ENCODE measurements around the gene SLC24A3. TPM values are rescaled to one million over a fixed set of nuclear protein-coding genes. Genes with fewer than 3 reads are reported as not detected.

SLC24A3 gene
- polyA plus RNA-seq, 1 donor (not counting 4 experiments of a cell fraction or from before 2014, with no cell fraction given): 0.17 TPM

- H3K36me3 ChIP-seq (ENCODE audit: control insufficient read depth in 2 of 2, extremely low read depth in 1 of 2, insufficient read depth in 2 of 2, low read length in 2 of 2): no peaks in the 10 kb centered on the region
- H3K4me1 ChIP-seq (ENCODE audit: control insufficient read depth, extremely low read depth, insufficient read depth, low read length): no peaks in the 10 kb centered on the region
- no peak overlapping the region for H3K27ac ChIP-seq (ENCODE audit: control insufficient read depth, insufficient read depth, low read length)
- no peak overlapping the region for H2AFZ ChIP-seq (ENCODE audit: control insufficient read depth, low read length)
- DNase-seq (ENCODE audit: low read depth, low spot score) (no peak), FAIRE-seq (no peak)
- no peaks in the 10 kb centered on the region for H3K9me3 ChIP-seq (ENCODE audit: control insufficient read depth, low read depth, low read length)
- H3K79me2 ChIP-seq (ENCODE audit: control insufficient read depth, insufficient read depth, low read length): no peaks in the 10 kb centered on the region
- H3K9me1 ChIP-seq (ENCODE audit: control insufficient read depth, extremely low read depth, insufficient read depth, low read length): no peaks in the 10 kb centered on the region
- no peaks in the 10 kb centered on the region for H3K27me3 ChIP-seq (ENCODE audit: control insufficient read depth, extremely low read depth, insufficient read depth, low read length)
- dilution Hi-C loops (cut with MboI; ENCODE audit: extremely low pct_ligation_motif_present, low sequenced_read_pairs): no loop called here
- no peak overlapping the region for H3K4me3 ChIP-seq (ENCODE audit: control insufficient read depth in 2 of 3, extremely low read depth in 1 of 3, insufficient read depth in 2 of 3, low read depth in 1 of 3, low read length in 3 of 3)
- no peaks in the 10 kb centered on the region for H4K20me1 ChIP-seq (ENCODE audit: control insufficient read depth, extremely low read depth, insufficient read depth, low read length)
- no peak overlapping the region for H3K4me2 ChIP-seq (ENCODE audit: control insufficient read depth, extremely low read depth, insufficient read depth, low read depth, low read length)
- no peak overlapping the region for H3K9ac ChIP-seq (ENCODE audit: control insufficient read depth, extremely low read depth, insufficient read depth, low read length)
- TF ChIP-seq CTCF (optimal IDR thresholded peaks at IDR 0.05 in 1 of 3, IDR thresholded peaks at IDR 0.05 in 1 of 3, conservative IDR thresholded peaks at IDR 0.05 in 1 of 3; ENCODE audit: extremely low read depth in 1 of 3, insufficient read depth in 2 of 3, low read length in 3 of 3) (no peak), EZH2 (IDR thresholded peaks at IDR 0.05; ENCODE audit: low read length) (no peak)
Observed at GRCh38 chr20:19621072-19621471, 408.6 kb downstream of the SLC24A3 start.

- Histone ChIP-seq H3K9ac (ENCODE audit: control insufficient read depth, extremely low read depth, insufficient read depth, low read length) (no peak overlapping the region), H3K9me3 (ENCODE audit: control insufficient read depth, low read depth, low read length) (no peaks in the 10 kb centered on the region), H3K4me2 (ENCODE audit: control insufficient read depth, extremely low read depth, insufficient read depth, low read depth, low read length) (no peak overlapping the region), H3K4me1 (ENCODE audit: control insufficient read depth, extremely low read depth, insufficient read depth, low read length) (no peaks in the 10 kb centered on the region), H3K9me1 (ENCODE audit: control insufficient read depth, extremely low read depth, insufficient read depth, low read length) (no peaks in the 10 kb centered on the region), H3K27me3 (ENCODE audit: control insufficient read depth, extremely low read depth, insufficient read depth, low read length) (no peaks in the 10 kb centered on the region), H4K20me1 (ENCODE audit: control insufficient read depth, extremely low read depth, insufficient read depth, low read length) (no peaks in the 10 kb centered on the region), H3K36me3 (ENCODE audit: control insufficient read depth in 2 of 2, extremely low read depth in 1 of 2, insufficient read depth in 2 of 2, low read length in 2 of 2) (no peaks in the 10 kb centered on the region), H3K27ac (ENCODE audit: control insufficient read depth, insufficient read depth, low read length) (no peak overlapping the region), H3K4me3 (ENCODE audit: control insufficient read depth in 2 of 3, extremely low read depth in 1 of 3, insufficient read depth in 2 of 3, low read depth in 1 of 3, low read length in 3 of 3) (no peak overlapping the region), H2AFZ (ENCODE audit: control insufficient read depth, low read length) (no peak overlapping the region), H3K79me2 (ENCODE audit: control insufficient read depth, insufficient read depth, low read length) (no peaks in the 10 kb centered on the region)
- no peak for DNase-seq (ENCODE audit: low read depth, low spot score)
- dilution Hi-C loops (cut with MboI; ENCODE audit: extremely low pct_ligation_motif_present, low sequenced_read_pairs): no loop called here
- FAIRE-seq: no peak
- TF ChIP-seq EZH2 (IDR thresholded peaks at IDR 0.05; ENCODE audit: low read length): no peak
- no peak for TF ChIP-seq CTCF (optimal IDR thresholded peaks at IDR 0.05 in 1 of 3, IDR thresholded peaks at IDR 0.05 in 1 of 3, conservative IDR thresholded peaks at IDR 0.05 in 1 of 3; ENCODE audit: extremely low read depth in 1 of 3, insufficient read depth in 2 of 3, low read length in 3 of 3)
Observed at GRCh38 chr20:19624221-19624965, 412.0 kb downstream of the SLC24A3 start.
